Astrocyte (in vitro differentiated cells and primary cell): ENCODE measurements around the gene PDE11A. TPM values are rescaled to one million over a fixed set of nuclear protein-coding genes. Genes with fewer than 3 reads are reported as not detected.

ENCODE experiments used
- DNase-seq: peaks from one replicate; pipeline ENCODE4 v3.0.0-alpha.2; 2010; ENCODE audit warnings: low read depth
- FAIRE-seq: peaks from 2 replicates; lab custom pipeline; 2011; peaks lifted over from hg19 to GRCh38; lab: Jason Lieb, UNC
- H2AFZ ChIP-seq: 2 replicates; pipeline ENCODE4 v1.6.0; 2012; ENCODE audit warnings: low read depth, low read length, inconsistent platforms
- H3K27ac ChIP-seq: 2 replicates; pipeline ENCODE4 v1.5.1; 2011; ENCODE audit warnings: low read depth, low read length, inconsistent platforms
- H3K27me3 ChIP-seq: 2 replicates; pipeline ENCODE4 v1.6.0; 2011; ENCODE audit warnings: low read length, inconsistent platforms; ENCODE audit not compliant: insufficient read depth
- H3K36me3 ChIP-seq: 2 replicates; pipeline ENCODE4 v1.5.1; 2011; ENCODE audit warnings: low read length, inconsistent platforms; ENCODE audit not compliant: insufficient read depth
- H3K4me1 ChIP-seq: 2 replicates; pipeline ENCODE4 v1.5.1; 2011; ENCODE audit warnings: low read length, inconsistent platforms; ENCODE audit not compliant: insufficient read depth
- H3K4me2 ChIP-seq: 2 replicates; pipeline ENCODE4 v1.6.0; 2012; ENCODE audit warnings: low read length, inconsistent platforms
- H3K4me3 ChIP-seq: 2 replicates; pipeline ENCODE4 v1.5.1; 2011; ENCODE audit warnings: low read depth, mild to moderate bottlenecking, low read length, inconsistent platforms; ENCODE audit not compliant: insufficient read depth
- H3K79me2 ChIP-seq: 2 replicates; pipeline ENCODE4 v1.6.0; 2012; ENCODE audit warnings: mild to moderate bottlenecking, low read length, inconsistent platforms; ENCODE audit not compliant: insufficient read depth
- H3K9ac ChIP-seq: 2 replicates; pipeline ENCODE4 v1.6.0; 2012; ENCODE audit warnings: mild to moderate bottlenecking, low read length, inconsistent platforms
- H3K9me3 ChIP-seq: 2 replicates; pipeline ENCODE4 v1.5.1; 2012; ENCODE audit warnings: low read depth, mild to moderate bottlenecking, low read length, inconsistent platforms; ENCODE audit not compliant: insufficient read depth
- H4K20me1 ChIP-seq: 2 replicates; pipeline ENCODE4 v1.6.0; 2012; ENCODE audit warnings: low read length, inconsistent platforms; ENCODE audit not compliant: insufficient read depth
- H3K27ac Mint-ChIP-seq: one replicate; pipeline ENCODE4 v1.8.0; 2021; ENCODE audit warnings: mild to moderate bottlenecking, mixed read lengths; ENCODE audit not compliant: unreplicated experiment
- H3K27me3 Mint-ChIP-seq: one replicate; pipeline ENCODE4 v1.8.0; 2021; ENCODE audit warnings: low read depth, mixed read lengths; ENCODE audit not compliant: unreplicated experiment
- H3K36me3 Mint-ChIP-seq: one replicate; pipeline ENCODE4 v1.8.0; 2021; ENCODE audit warnings: low read depth, mixed read lengths; ENCODE audit not compliant: unreplicated experiment
- H3K4me1 Mint-ChIP-seq: one replicate; pipeline ENCODE4 v1.8.0; 2021; ENCODE audit warnings: low read depth, mixed read lengths; ENCODE audit not compliant: unreplicated experiment
- H3K4me3 Mint-ChIP-seq: one replicate; pipeline ENCODE4 v1.8.0; 2021; ENCODE audit warnings: mild to moderate bottlenecking, moderate library complexity, mixed read lengths; ENCODE audit not compliant: unreplicated experiment
- H3K9me3 Mint-ChIP-seq: one replicate; pipeline ENCODE4 v1.8.0; 2021; ENCODE audit warnings: mild to moderate bottlenecking, mixed read lengths; ENCODE audit not compliant: unreplicated experiment
- EZH2 ChIP-seq: IDR thresholded peaks from 2 replicates; pipeline ENCODE4 v1.6.1; 2012; ENCODE audit warnings: mild to moderate bottlenecking, low read length, inconsistent platforms; ENCODE audit not compliant: insufficient read depth
- total RNA-seq: library from RNA; stranded (reverse); gene quantifications from 2 replicates; pipeline ENCODE4 v1.2.1, GENCODE V29; 2021
- TF ChIP-seq, protein P1 (sequence below): IDR thresholded peaks from 2 replicates; pipeline ENCODE4 v1.5.1; 2011; ENCODE audit warnings: low read depth, mild to moderate bottlenecking, inconsistent platforms, low read length, moderate library complexity; ENCODE audit not compliant: insufficient read depth

Gene PDE11A
- total RNA-seq, 1 donor from 2014 or later: 0.45 TPM

DNA sequence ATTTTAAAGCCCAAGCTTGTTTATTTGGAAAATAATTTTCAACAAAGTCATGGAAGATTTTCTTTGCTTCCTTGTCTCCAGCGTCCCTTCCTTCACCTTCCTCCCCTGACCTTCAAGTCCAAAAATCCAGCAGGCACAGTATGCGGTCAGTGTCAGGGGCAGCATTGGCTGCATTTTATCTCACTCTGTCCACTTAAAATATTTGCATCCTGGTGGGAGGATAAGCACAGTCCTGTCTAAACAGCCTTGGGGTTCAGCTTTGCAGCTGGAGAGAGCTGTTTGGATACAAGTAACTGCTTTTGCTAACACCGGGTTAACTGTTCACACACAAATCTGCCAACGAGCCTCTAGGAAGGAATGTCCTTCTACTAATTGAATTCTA lies 318.1 kb downstream of the PDE11A start:
- no peak overlapping the region for H3K27ac ChIP-seq
- no peak overlapping the region for H2AFZ ChIP-seq
- no peak overlapping the region for H3K9ac ChIP-seq
- no peak overlapping the region for H3K4me2 ChIP-seq
- H3K36me3 Mint-ChIP-seq: no peaks in the 10 kb centered on the region
- no peaks in the 10 kb centered on the region for H4K20me1 ChIP-seq
- no peaks in the 10 kb centered on the region for H3K4me1 ChIP-seq
- peaks cover 15% of the 10 kb centered on the region for H3K4me1 Mint-ChIP-seq
- DNase-seq (no peak), FAIRE-seq (no peak)
- H3K27me3 Mint-ChIP-seq: peaks cover 5% of the 10 kb centered on the region
- no peaks in the 10 kb centered on the region for H3K27me3 ChIP-seq
- H3K9me3 Mint-ChIP-seq: no peaks in the 10 kb centered on the region
- H3K4me3 ChIP-seq: no peak overlapping the region
- no peak overlapping the region for H3K27ac Mint-ChIP-seq
- no peak overlapping the region for H3K4me3 Mint-ChIP-seq
- no peaks in the 10 kb centered on the region for H3K9me3 ChIP-seq
- no peaks in the 10 kb centered on the region for H3K36me3 ChIP-seq
- H3K79me2 ChIP-seq: no peaks in the 10 kb centered on the region
- TF ChIP-seq, protein P1, sequence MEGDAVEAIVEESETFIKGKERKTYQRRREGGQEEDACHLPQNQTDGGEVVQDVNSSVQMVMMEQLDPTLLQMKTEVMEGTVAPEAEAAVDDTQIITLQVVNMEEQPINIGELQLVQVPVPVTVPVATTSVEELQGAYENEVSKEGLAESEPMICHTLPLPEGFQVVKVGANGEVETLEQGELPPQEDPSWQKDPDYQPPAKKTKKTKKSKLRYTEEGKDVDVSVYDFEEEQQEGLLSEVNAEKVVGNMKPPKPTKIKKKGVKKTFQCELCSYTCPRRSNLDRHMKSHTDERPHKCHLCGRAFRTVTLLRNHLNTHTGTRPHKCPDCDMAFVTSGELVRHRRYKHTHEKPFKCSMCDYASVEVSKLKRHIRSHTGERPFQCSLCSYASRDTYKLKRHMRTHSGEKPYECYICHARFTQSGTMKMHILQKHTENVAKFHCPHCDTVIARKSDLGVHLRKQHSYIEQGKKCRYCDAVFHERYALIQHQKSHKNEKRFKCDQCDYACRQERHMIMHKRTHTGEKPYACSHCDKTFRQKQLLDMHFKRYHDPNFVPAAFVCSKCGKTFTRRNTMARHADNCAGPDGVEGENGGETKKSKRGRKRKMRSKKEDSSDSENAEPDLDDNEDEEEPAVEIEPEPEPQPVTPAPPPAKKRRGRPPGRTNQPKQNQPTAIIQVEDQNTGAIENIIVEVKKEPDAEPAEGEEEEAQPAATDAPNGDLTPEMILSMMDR: no peak
- TF ChIP-seq EZH2: no peak

DNA sequence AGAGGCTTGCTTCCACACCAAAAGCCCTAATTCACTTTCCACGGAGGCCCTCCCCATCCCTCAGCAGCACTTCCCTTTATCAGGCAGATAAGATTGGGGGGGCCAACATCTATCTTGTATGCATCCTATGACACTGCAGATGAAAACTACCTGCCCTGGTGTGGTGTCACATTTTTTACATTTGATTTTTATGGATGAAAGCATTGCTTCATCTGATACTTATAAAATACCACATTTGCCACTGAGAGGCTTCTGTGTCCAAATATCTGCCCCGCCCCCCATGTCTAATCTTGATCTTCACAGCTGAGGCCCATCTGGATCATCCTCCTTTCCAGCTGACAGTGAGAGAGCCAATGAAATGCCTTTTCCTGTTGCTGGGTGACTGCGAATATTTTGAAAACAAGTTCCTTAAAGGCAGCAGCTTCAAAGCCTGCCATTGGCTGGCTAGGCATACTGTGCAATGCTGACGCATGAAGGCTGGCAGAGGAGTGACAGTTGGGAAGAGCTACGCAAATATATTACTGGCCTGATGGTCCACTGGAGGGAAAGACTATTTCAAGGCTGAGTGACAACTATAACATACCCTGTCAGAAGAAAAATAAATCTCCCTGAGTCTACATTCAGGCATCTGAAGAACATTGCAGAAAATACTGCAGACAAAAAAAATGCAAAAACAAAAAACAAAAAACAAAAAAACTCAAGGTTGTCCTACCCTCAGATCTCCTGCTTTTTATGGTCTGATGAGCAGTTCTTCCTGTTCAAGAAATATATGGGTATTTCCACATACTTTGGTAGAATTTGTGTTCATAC lies 318.7 kb downstream of the PDE11A start:
- Mint-ChIP-seq H3K9me3 (no peaks in the 10 kb centered on the region), H3K27me3 (peaks cover 5% of the 10 kb centered on the region), H3K27ac (peak overlapping the region; percentile 60), H3K36me3 (no peaks in the 10 kb centered on the region), H3K4me3 (no peak overlapping the region), H3K4me1 (peaks cover 12% of the 10 kb centered on the region)
- no peak overlapping the region for H3K4me2 ChIP-seq
- no peak overlapping the region for H2AFZ ChIP-seq
- peak; percentile 61 for DNase-seq
- TF ChIP-seq, protein P1: no peak
- no peak for TF ChIP-seq EZH2
- no peak overlapping the region for H3K4me3 ChIP-seq
- no peaks in the 10 kb centered on the region for H3K36me3 ChIP-seq
- H3K79me2 ChIP-seq: no peaks in the 10 kb centered on the region
- H3K9ac ChIP-seq: no peak overlapping the region
- no peaks in the 10 kb centered on the region for H4K20me1 ChIP-seq
- no peak for FAIRE-seq
- no peaks in the 10 kb centered on the region for H3K27me3 ChIP-seq
- no peaks in the 10 kb centered on the region for H3K9me3 ChIP-seq
- no peak overlapping the region for H3K27ac ChIP-seq
- no peaks in the 10 kb centered on the region for H3K4me1 ChIP-seq

DNA sequence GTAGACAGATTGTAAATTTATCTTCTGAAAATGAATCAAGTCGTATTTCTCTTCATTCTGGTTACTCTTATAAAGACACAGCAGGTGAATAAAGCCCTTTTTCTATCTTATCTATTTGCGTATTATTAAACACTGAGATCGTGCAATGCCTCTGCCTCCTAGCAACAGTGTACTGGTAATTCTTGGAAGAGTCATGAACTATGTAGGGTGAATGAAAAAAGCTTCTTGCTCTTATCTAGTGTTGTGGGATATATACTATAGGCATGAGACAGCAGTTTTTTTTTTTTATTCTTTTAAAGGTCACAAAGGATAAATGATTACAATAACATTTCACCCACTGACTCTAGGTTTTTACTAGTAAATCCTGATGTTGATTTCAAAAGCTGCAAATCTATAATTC lies 324.2 kb downstream of the PDE11A start:
- Histone ChIP-seq H3K4me3 (no peak overlapping the region), H4K20me1 (no peaks in the 10 kb centered on the region), H3K36me3 (no peaks in the 10 kb centered on the region), H3K4me1 (no peaks in the 10 kb centered on the region), H3K9ac (no peak overlapping the region), H3K27me3 (peaks cover 3% of the 10 kb centered on the region), H3K4me2 (no peak overlapping the region), H3K9me3 (no peaks in the 10 kb centered on the region), H2AFZ (no peak overlapping the region), H3K79me2 (no peaks in the 10 kb centered on the region), H3K27ac (no peak overlapping the region)
- TF ChIP-seq EZH2: no peak
- TF ChIP-seq, protein P1: no peak
- H3K9me3 Mint-ChIP-seq: no peaks in the 10 kb centered on the region
- H3K27me3 Mint-ChIP-seq: peaks cover 9% of the 10 kb centered on the region
- no peaks in the 10 kb centered on the region for H3K36me3 Mint-ChIP-seq
- no peak overlapping the region for H3K4me3 Mint-ChIP-seq
- no peak overlapping the region for H3K27ac Mint-ChIP-seq
- H3K4me1 Mint-ChIP-seq: no peaks in the 10 kb centered on the region
- DNase-seq (no peak), FAIRE-seq (no peak)
